ENCODE data around the gene TMIGD2. TPM values are rescaled to one million over a fixed set of nuclear protein-coding genes. Genes with fewer than 3 reads are reported as not detected.
A peak's percentile ranks its signal among the peaks of the same experiment; 100 is the strongest.

Gene TMIGD2
- total RNA-seq, 1 experiment from 2014 or later, result not detected

DNA sequence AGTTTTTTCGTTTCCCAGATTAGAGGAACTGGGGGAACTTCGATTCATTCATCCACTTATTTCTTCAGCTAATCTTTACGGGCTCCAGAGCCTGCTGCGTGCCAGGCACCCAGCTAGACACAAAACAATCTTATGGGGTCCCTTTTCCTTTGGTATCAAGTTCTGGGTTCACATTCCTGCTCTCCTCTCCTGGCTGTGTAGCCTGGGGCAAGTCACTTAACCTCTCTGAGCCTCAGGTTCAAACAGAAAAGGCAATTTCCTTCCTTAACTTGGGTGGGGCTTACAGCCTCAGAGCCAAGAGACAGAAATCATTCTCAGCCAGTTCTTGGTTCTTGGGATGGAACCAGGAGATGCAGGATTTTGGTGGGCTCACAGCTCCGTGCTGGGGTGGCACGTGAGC, 17.2 kb downstream of the TMIGD2 start:
- no peak for TF ChIP-seq CTCF (IDR thresholded peaks at IDR 0.05; ENCODE audit: insufficient read depth in 1 of 2, low read depth in 1 of 2, low read length in 1 of 2, severe bottlenecking in 1 of 2, unreplicated experiment in 1 of 2)
- no peaks in the 10 kb centered on the region for H3K27me3 ChIP-seq (replicated peaks; ENCODE audit: control insufficient read depth, insufficient read depth, low read length)
- DNase-seq, result no peak
- no peaks in the 10 kb centered on the region for H3K27me3 Mint-ChIP-seq (ENCODE audit: insufficient read depth, unreplicated experiment)
- H3K9me3 ChIP-seq, result no peaks in the 10 kb centered on the region
- H3K36me3 Mint-ChIP-seq (ENCODE audit: insufficient read depth, unreplicated experiment), result peaks cover 6% of the 10 kb centered on the region
- H3K4me1 ChIP-seq, result peaks cover 14% of the 10 kb centered on the region
- no TSS peak for BruUV-seq (replicated peaks)
- peak overlapping the region; percentile 66 for H3K4me3 Mint-ChIP-seq (ENCODE audit: unreplicated experiment)
- H3K9me3 Mint-ChIP-seq (ENCODE audit: unreplicated experiment), result peaks cover 6% of the 10 kb centered on the region
- ChIA-PET POLR2A (interaction anchor here (1.5 kb wide), 1 partner anchor 58 kb away, joined by 9 read pairs; the partner anchor contains the start of gene MPND), CTCF (interaction anchor here (1.2 to 1.7 kb wide), 2 partner anchors 18 to 85 kb away, joined by 4 to 10 read pairs; no protein-coding TSS in a partner anchor)
- peak overlapping the region; percentile 59 for H3K27ac Mint-ChIP-seq (ENCODE audit: unreplicated experiment)
- H3K4me1 Mint-ChIP-seq (ENCODE audit: low read depth, unreplicated experiment), result peaks cover 8% of the 10 kb centered on the region
- H3K4me3 ChIP-seq (ENCODE audit: low read depth, low read length), result peak overlapping the region; percentile 36
- no peaks in the 10 kb centered on the region for H3K36me3 ChIP-seq (ENCODE audit: control insufficient read depth, insufficient read depth, low read length)
- intact Hi-C loops (cut with micrococcal nuclease; ENCODE audit: unreplicated experiment), result loop anchor here (5.0 kb wide), 1 partner anchor 57 kb away; the partner anchor contains the start of gene MPND

- ChIA-PET CTCF (interaction anchor here (0.8 to 1.7 kb wide), 3 partner anchors 17 to 86 kb away, joined by 4 to 10 read pairs (median 4); no protein-coding TSS in a partner anchor), POLR2A (interaction anchor here (1.5 kb wide), 1 partner anchor 59 kb away, joined by 9 read pairs; the partner anchor contains the start of gene MPND)
- H3K27ac Mint-ChIP-seq (ENCODE audit: unreplicated experiment), result peak overlapping the region; percentile 59
- Histone ChIP-seq H3K4me1 (peaks cover 16% of the 10 kb centered on the region), H3K4me3 (ENCODE audit: low read depth, low read length) (peak overlapping the region; percentile 36), H3K9me3 (no peaks in the 10 kb centered on the region), H3K27me3 (replicated peaks; ENCODE audit: control insufficient read depth, insufficient read depth, low read length) (no peaks in the 10 kb centered on the region), H3K36me3 (ENCODE audit: control insufficient read depth, insufficient read depth, low read length) (no peaks in the 10 kb centered on the region)
- peaks cover 4% of the 10 kb centered on the region for H3K27me3 Mint-ChIP-seq (ENCODE audit: insufficient read depth, unreplicated experiment)
- intact Hi-C loops (cut with micrococcal nuclease; ENCODE audit: unreplicated experiment), result loop anchor here (5.0 kb wide), 1 partner anchor 58 kb away; the partner anchor contains the start of gene MPND
- peaks cover 14% of the 10 kb centered on the region for H3K4me1 Mint-ChIP-seq (ENCODE audit: low read depth, unreplicated experiment)
- peaks cover 6% of the 10 kb centered on the region for H3K36me3 Mint-ChIP-seq (ENCODE audit: insufficient read depth, unreplicated experiment)
- BruUV-seq (replicated peaks), result no TSS peak
- no peak for TF ChIP-seq CTCF (IDR thresholded peaks at IDR 0.05; ENCODE audit: insufficient read depth in 1 of 2, low read depth in 1 of 2, low read length in 1 of 2, severe bottlenecking in 1 of 2, unreplicated experiment in 1 of 2)
- DNase-seq, result peak; percentile 88 to 94
- peaks cover 6% of the 10 kb centered on the region for H3K9me3 Mint-ChIP-seq (ENCODE audit: unreplicated experiment)
- peak overlapping the region; percentile 66 for H3K4me3 Mint-ChIP-seq (ENCODE audit: unreplicated experiment)
Measured at GRCh38 chr19:4284176-4284958, 17.8 kb downstream of the TMIGD2 start.

- ChIA-PET CTCF (no interaction called here), POLR2A (no interaction called here)
- H3K4me3 ChIP-seq (ENCODE audit: low read depth, low read length), result peak overlapping the region; percentile 42
- no peak for TF ChIP-seq CTCF (IDR thresholded peaks at IDR 0.05; ENCODE audit: insufficient read depth in 1 of 2, low read depth in 1 of 2, low read length in 1 of 2, severe bottlenecking in 1 of 2, unreplicated experiment in 1 of 2)
- Mint-ChIP-seq H3K36me3 (ENCODE audit: insufficient read depth, unreplicated experiment) (peaks cover 6% of the 10 kb centered on the region), H3K9me3 (ENCODE audit: unreplicated experiment) (no peaks in the 10 kb centered on the region), H3K27ac (ENCODE audit: unreplicated experiment) (no peak overlapping the region), H3K27me3 (ENCODE audit: insufficient read depth, unreplicated experiment) (peaks cover 7% of the 10 kb centered on the region), H3K4me1 (ENCODE audit: low read depth, unreplicated experiment) (peaks cover 7% of the 10 kb centered on the region), H3K4me3 (ENCODE audit: unreplicated experiment) (peak overlapping the region; percentile 85)
- no peak for DNase-seq
- H3K9me3 ChIP-seq, result no peaks in the 10 kb centered on the region
- H3K4me1 ChIP-seq, result peaks cover 13% of the 10 kb centered on the region
- no peaks in the 10 kb centered on the region for H3K27me3 ChIP-seq (replicated peaks; ENCODE audit: control insufficient read depth, insufficient read depth, low read length)
- intact Hi-C loops (cut with micrococcal nuclease; ENCODE audit: unreplicated experiment), result loop anchor here (5.0 kb wide), 1 partner anchor 63 kb away; the partner anchor contains the start of gene MPND
- BruUV-seq (replicated peaks), result no TSS peak
- no peaks in the 10 kb centered on the region for H3K36me3 ChIP-seq (ENCODE audit: control insufficient read depth, insufficient read depth, low read length)
Measured at GRCh38 chr19:4279530-4280422, 22.4 kb downstream of the TMIGD2 start.

Measured in Caco-2 (cell line).